ENCODE results near the gene FOXP3. TPM values are rescaled to one million over a fixed set of nuclear protein-coding genes. Genes with fewer than 3 reads are reported as not detected.

FOXP3 gene
- total and polyA plus RNA-seq, 2 donors, result 1.9 to 5.5 TPM

GRCh38 chrX:49225858-49226257, 38.7 kb downstream of the FOXP3 start:
- no peak for DNase-seq (ENCODE audit: low read depth in 6 of 9, low spot score in 9 of 9)
- Histone ChIP-seq H3K9me3 (ENCODE audit: control insufficient read depth in 2 of 2, insufficient read depth in 1 of 2, low read length in 1 of 2) (peaks cover 0 to 19% of the 10 kb centered on the region in 2 donors), H3K4me3 (ENCODE audit: low read length in 2 of 2) (no peak overlapping the region), H3K36me3 (ENCODE audit: control insufficient read depth in 2 of 2, insufficient read depth in 2 of 2, low read length in 1 of 2) (no peaks in the 10 kb centered on the region), H3K27me3 (ENCODE audit: control insufficient read depth in 2 of 2, insufficient read depth in 1 of 2, low read length in 1 of 2) (peaks cover 0 to 13% of the 10 kb centered on the region in 2 donors), H3K27ac (ENCODE audit: low read depth in 1 of 2, low read length in 1 of 2) (no peak overlapping the region), H3K4me1 (ENCODE audit: control insufficient read depth in 2 of 2, insufficient read depth in 2 of 2, low read length in 2 of 2) (peaks cover 0 to 8% of the 10 kb centered on the region in 2 donors)
- WGBS, result 87% methylated on average over 14 of the region's 14 CpGs

- no peak overlapping the region for H3K4me3 ChIP-seq (ENCODE audit: low read length in 2 of 2)
- 73% methylated on average over 2 of the region's 2 CpGs for WGBS
- H3K9me3 ChIP-seq (ENCODE audit: control insufficient read depth in 2 of 2, insufficient read depth in 1 of 2, low read length in 1 of 2), result peaks cover 0 to 5% of the 10 kb centered on the region in 2 donors
- H3K27ac ChIP-seq (ENCODE audit: low read depth in 1 of 2, low read length in 1 of 2), result no peak overlapping the region
- H3K36me3 ChIP-seq (ENCODE audit: control insufficient read depth in 2 of 2, insufficient read depth in 2 of 2, low read length in 1 of 2), result no peaks in the 10 kb centered on the region
- H3K4me1 ChIP-seq (ENCODE audit: control insufficient read depth in 2 of 2, insufficient read depth in 2 of 2, low read length in 2 of 2), result peaks cover 0 to 4% of the 10 kb centered on the region in 2 donors
- H3K27me3 ChIP-seq (ENCODE audit: control insufficient read depth in 2 of 2, insufficient read depth in 1 of 2, low read length in 1 of 2), result peaks cover 0 to 11% of the 10 kb centered on the region in 2 donors
- no peak for DNase-seq (ENCODE audit: low read depth in 6 of 9, low spot score in 9 of 9)
Measured at GRCh38 chrX:49221868-49222267, 42.6 kb downstream of the FOXP3 start.

- no peaks in the 10 kb centered on the region for H3K36me3 ChIP-seq (ENCODE audit: control insufficient read depth in 2 of 2, insufficient read depth in 2 of 2, low read length in 1 of 2)
- no peak overlapping the region for H3K27ac ChIP-seq (ENCODE audit: low read depth in 1 of 2, low read length in 1 of 2)
- H3K4me1 ChIP-seq (ENCODE audit: control insufficient read depth in 2 of 2, insufficient read depth in 2 of 2, low read length in 2 of 2), result peaks cover 1 to 12% of the 10 kb centered on the region in 2 donors
- no peak for DNase-seq (ENCODE audit: low read depth in 6 of 9, low spot score in 9 of 9)
- no peak overlapping the region for H3K4me3 ChIP-seq (ENCODE audit: low read length in 2 of 2)
- H3K27me3 ChIP-seq (ENCODE audit: control insufficient read depth in 2 of 2, insufficient read depth in 1 of 2, low read length in 1 of 2), result no peaks in the 10 kb centered on the region
- H3K9me3 ChIP-seq (ENCODE audit: control insufficient read depth in 2 of 2, insufficient read depth in 1 of 2, low read length in 1 of 2), result no peaks in the 10 kb centered on the region
Measured at GRCh38 chrX:49220100-49220499, 44.4 kb downstream of the FOXP3 start.

- whole genome bisulfite sequencing, result 91% methylated on average over 14 of the region's 14 CpGs
- peaks cover 17 to 54% of the 10 kb centered on the region in 2 donors for H3K4me1 ChIP-seq (ENCODE audit: control insufficient read depth in 2 of 2, insufficient read depth in 2 of 2, low read length in 2 of 2)
- DNase-seq (ENCODE audit: low read depth in 6 of 9, low spot score in 9 of 9), result no peak
Measured at GRCh38 chrX:49214996-49215526, 49.4 kb downstream of the FOXP3 start.

GRCh38 chrX:49214416-49214815, 50.1 kb downstream of the FOXP3 start:
- 24% methylated on average over 2 of the region's 2 CpGs for WGBS
- Histone ChIP-seq H3K27ac (ENCODE audit: low read depth in 1 of 2, low read length in 1 of 2) (peak overlapping the region; percentile 74 to 93), H3K4me1 (ENCODE audit: control insufficient read depth in 2 of 2, insufficient read depth in 2 of 2, low read length in 2 of 2) (peaks cover 17 to 60% of the 10 kb centered on the region in 2 donors), H3K36me3 (ENCODE audit: control insufficient read depth in 2 of 2, insufficient read depth in 2 of 2, low read length in 1 of 2) (no peaks in the 10 kb centered on the region), H3K4me3 (ENCODE audit: low read length in 2 of 2) (no peak overlapping the region), H3K27me3 (ENCODE audit: control insufficient read depth in 2 of 2, insufficient read depth in 1 of 2, low read length in 1 of 2) (no peaks in the 10 kb centered on the region), H3K9me3 (ENCODE audit: control insufficient read depth in 2 of 2, insufficient read depth in 1 of 2, low read length in 1 of 2) (no peaks in the 10 kb centered on the region)
- peak in 2 of 9 donors; percentile 47 to 79 for DNase-seq (ENCODE audit: low read depth in 6 of 9, low spot score in 9 of 9)

More at GRCh38 chrX:49214996-49215526, 49.4 kb downstream of the FOXP3 start:
- Histone ChIP-seq H3K27me3 (ENCODE audit: control insufficient read depth in 2 of 2, insufficient read depth in 1 of 2, low read length in 1 of 2) (no peaks in the 10 kb centered on the region), H3K27ac (ENCODE audit: low read depth in 1 of 2, low read length in 1 of 2) (peak overlapping the region; percentile 46 to 93), H3K4me3 (ENCODE audit: low read length in 2 of 2) (no peak overlapping the region), H3K36me3 (ENCODE audit: control insufficient read depth in 2 of 2, insufficient read depth in 2 of 2, low read length in 1 of 2) (no peaks in the 10 kb centered on the region), H3K9me3 (ENCODE audit: control insufficient read depth in 2 of 2, insufficient read depth in 1 of 2, low read length in 1 of 2) (no peaks in the 10 kb centered on the region)

GRCh38 chrX:49212861-49213260, 51.6 kb downstream of the FOXP3 start:
- 96% methylated on average over 1 of the region's 1 CpG for WGBS

GRCh38 chrX:49212209-49212608, 52.3 kb downstream of the FOXP3 start:
- no peak for DNase-seq (ENCODE audit: low read depth in 6 of 9, low spot score in 9 of 9)

More at GRCh38 chrX:49212861-49213260, 51.6 kb downstream of the FOXP3 start:
- Histone ChIP-seq H3K4me3 (ENCODE audit: low read length in 2 of 2) (no peak overlapping the region), H3K9me3 (ENCODE audit: control insufficient read depth in 2 of 2, insufficient read depth in 1 of 2, low read length in 1 of 2) (no peaks in the 10 kb centered on the region), H3K4me1 (ENCODE audit: control insufficient read depth in 2 of 2, insufficient read depth in 2 of 2, low read length in 2 of 2) (peaks cover 17 to 63% of the 10 kb centered on the region in 2 donors), H3K27me3 (ENCODE audit: control insufficient read depth in 2 of 2, insufficient read depth in 1 of 2, low read length in 1 of 2) (peaks cover 0 to 3% of the 10 kb centered on the region in 2 donors), H3K36me3 (ENCODE audit: control insufficient read depth in 2 of 2, insufficient read depth in 2 of 2, low read length in 1 of 2) (no peaks in the 10 kb centered on the region), H3K27ac (ENCODE audit: low read depth in 1 of 2, low read length in 1 of 2) (no peak overlapping the region)
- DNase-seq (ENCODE audit: low read depth in 6 of 9, low spot score in 9 of 9), result no peak

GRCh38 chrX:49211074-49211473, 53.4 kb downstream of the FOXP3 start:
- H3K4me3 ChIP-seq (ENCODE audit: low read length in 2 of 2), result no peak overlapping the region
- no peak for DNase-seq (ENCODE audit: low read depth in 6 of 9, low spot score in 9 of 9)
- no peaks in the 10 kb centered on the region for H3K36me3 ChIP-seq (ENCODE audit: control insufficient read depth in 2 of 2, insufficient read depth in 2 of 2, low read length in 1 of 2)
- H3K4me1 ChIP-seq (ENCODE audit: control insufficient read depth in 2 of 2, insufficient read depth in 2 of 2, low read length in 2 of 2), result peaks cover 17 to 63% of the 10 kb centered on the region in 2 donors
- H3K27ac ChIP-seq (ENCODE audit: low read depth in 1 of 2, low read length in 1 of 2), result no peak overlapping the region
- no peaks in the 10 kb centered on the region for H3K9me3 ChIP-seq (ENCODE audit: control insufficient read depth in 2 of 2, insufficient read depth in 1 of 2, low read length in 1 of 2)
- H3K27me3 ChIP-seq (ENCODE audit: control insufficient read depth in 2 of 2, insufficient read depth in 1 of 2, low read length in 1 of 2), result peaks cover 0 to 3% of the 10 kb centered on the region in 2 donors
- 96% methylated on average over 9 of the region's 9 CpGs for WGBS

More at GRCh38 chrX:49212209-49212608, 52.3 kb downstream of the FOXP3 start:
- H3K27me3 ChIP-seq (ENCODE audit: control insufficient read depth in 2 of 2, insufficient read depth in 1 of 2, low read length in 1 of 2), result peaks cover 0 to 3% of the 10 kb centered on the region in 2 donors
- WGBS, result 98% methylated on average over 2 of the region's 2 CpGs
- no peaks in the 10 kb centered on the region for H3K36me3 ChIP-seq (ENCODE audit: control insufficient read depth in 2 of 2, insufficient read depth in 2 of 2, low read length in 1 of 2)
- peaks cover 17 to 63% of the 10 kb centered on the region in 2 donors for H3K4me1 ChIP-seq (ENCODE audit: control insufficient read depth in 2 of 2, insufficient read depth in 2 of 2, low read length in 2 of 2)
- no peaks in the 10 kb centered on the region for H3K9me3 ChIP-seq (ENCODE audit: control insufficient read depth in 2 of 2, insufficient read depth in 1 of 2, low read length in 1 of 2)
- no peak overlapping the region for H3K27ac ChIP-seq (ENCODE audit: low read depth in 1 of 2, low read length in 1 of 2)
- H3K4me3 ChIP-seq (ENCODE audit: low read length in 2 of 2), result no peak overlapping the region

GRCh38 chrX:49210406-49210805, 54.1 kb downstream of the FOXP3 start:
- H3K9me3 ChIP-seq (ENCODE audit: control insufficient read depth in 2 of 2, insufficient read depth in 1 of 2, low read length in 1 of 2), result no peaks in the 10 kb centered on the region
- no peak overlapping the region for H3K27ac ChIP-seq (ENCODE audit: low read depth in 1 of 2, low read length in 1 of 2)
- peaks cover 0 to 3% of the 10 kb centered on the region in 2 donors for H3K27me3 ChIP-seq (ENCODE audit: control insufficient read depth in 2 of 2, insufficient read depth in 1 of 2, low read length in 1 of 2)
- no peaks in the 10 kb centered on the region for H3K36me3 ChIP-seq (ENCODE audit: control insufficient read depth in 2 of 2, insufficient read depth in 2 of 2, low read length in 1 of 2)
- H3K4me3 ChIP-seq (ENCODE audit: low read length in 2 of 2), result no peak overlapping the region
- DNase-seq (ENCODE audit: low read depth in 6 of 9, low spot score in 9 of 9), result no peak
- WGBS, result 94% methylated on average over 8 of the region's 8 CpGs
- peaks cover 17 to 58% of the 10 kb centered on the region in 2 donors for H3K4me1 ChIP-seq (ENCODE audit: control insufficient read depth in 2 of 2, insufficient read depth in 2 of 2, low read length in 2 of 2)

Data from thymus (tissue), 11 donors.